ENCODE results near the gene FNDC3B.

Gene FNDC3B

DNA sequence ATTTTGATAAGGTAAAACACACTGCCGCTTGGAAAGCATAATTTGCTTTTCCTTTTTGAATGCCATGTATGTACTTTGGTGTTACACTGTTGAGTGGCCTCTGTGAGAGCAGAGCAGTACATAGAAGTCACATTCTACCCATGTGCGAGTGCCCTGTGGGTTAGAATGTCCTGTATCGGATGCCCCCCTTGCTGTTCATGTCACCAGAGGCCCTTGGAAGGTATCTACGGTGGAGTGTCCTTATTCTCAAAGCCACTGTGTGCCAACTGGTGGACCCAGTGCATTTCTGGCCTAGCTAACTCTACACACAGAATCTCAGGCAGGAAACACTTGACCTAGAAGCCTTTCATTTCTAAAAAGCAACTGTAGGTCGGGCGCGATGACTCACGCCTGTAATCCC lies 271.8 kb downstream of the FNDC3B start:
- no peak for DNase-seq (ENCODE audit: low read depth)

DNA sequence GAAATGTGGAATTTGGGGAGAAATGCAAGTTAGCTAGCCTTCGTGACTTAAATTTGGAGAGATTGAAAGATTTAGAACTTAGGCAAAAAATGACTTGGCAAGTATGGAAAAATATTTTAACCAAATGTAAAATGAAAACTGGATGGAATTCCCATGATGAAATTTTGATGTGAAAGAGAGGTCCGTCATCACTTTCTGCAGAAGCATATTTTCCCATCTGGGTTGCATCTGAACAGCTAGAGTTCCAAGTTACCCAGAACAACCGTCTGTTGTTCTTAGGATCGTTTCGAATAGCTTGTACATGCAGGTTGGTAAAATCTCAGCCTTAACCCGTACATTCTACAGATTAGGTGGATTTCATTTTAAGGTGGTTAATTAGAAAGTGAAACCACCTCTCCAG lies 272.6 kb downstream of the FNDC3B start:
- no peak for DNase-seq (ENCODE audit: low read depth)

DNA sequence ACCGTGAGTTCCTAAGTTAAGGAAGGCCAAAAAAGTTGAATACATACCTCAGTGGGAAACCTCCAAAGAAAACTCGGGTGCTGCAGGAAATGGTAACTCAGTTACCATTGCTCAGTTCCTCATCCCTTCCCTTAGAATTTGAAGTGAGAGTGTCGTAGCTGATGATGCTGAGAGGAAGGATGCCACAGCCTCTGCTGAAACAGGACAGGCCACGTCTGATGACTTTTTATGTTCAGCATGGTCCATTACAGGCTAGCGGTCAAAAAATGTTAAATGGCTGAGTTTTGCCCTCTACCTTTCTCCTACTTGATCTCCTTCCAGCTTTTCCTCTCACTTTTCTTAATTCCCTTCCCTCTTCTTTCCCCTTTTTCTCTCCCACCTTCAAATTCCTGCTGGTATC lies 273.3 kb downstream of the FNDC3B start:
- no peak for DNase-seq (ENCODE audit: low read depth)

DNA sequence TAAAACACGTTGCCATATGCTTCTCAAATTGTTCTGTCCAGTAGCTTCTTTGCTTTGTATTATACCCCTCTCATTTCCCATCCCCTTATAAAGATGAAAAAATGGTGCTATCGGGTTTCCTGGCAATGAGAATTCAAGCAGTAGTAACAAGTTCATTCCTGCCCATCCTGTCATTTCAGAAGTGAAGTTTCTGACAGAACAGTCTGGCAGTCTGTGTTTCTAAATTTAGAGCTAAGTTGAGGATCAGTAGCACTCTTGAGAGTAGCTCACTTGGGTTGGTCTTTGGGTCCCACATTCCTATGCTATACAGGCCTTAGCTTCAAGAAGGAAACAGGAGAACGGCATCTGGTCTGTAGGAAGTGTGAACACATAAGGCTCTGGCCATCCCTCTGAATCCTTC lies 274.3 kb downstream of the FNDC3B start:
- DNase-seq (ENCODE audit: low read depth): no peak

DNA sequence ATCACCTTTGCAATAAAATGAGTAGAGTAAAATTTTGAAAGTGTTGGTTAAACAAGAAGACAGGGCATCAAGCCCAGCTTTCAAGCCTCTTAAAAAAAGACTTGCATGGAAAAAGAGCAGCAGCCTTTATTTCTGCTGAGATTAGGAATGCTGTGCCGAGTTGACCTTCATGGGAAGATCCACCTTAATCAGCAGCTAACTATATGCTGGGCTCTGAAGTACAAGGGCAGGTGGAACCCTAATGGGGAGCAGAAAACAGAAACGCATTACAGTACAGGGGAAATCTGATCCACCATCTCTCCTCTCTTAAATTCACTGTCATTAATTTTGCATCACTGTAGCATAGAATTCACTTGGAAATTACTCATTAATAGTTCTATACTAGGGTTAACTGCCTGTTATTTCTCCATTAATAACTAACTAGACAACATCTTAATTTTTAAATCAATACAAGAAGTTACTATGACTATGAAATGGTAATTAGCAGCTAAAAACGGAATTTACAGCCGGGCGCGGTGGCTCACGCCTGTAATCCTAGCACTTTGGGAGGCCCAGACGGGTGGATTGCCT lies 275.3 kb downstream of the FNDC3B start:
- DNase-seq (ENCODE audit: low read depth): no peak

DNA sequence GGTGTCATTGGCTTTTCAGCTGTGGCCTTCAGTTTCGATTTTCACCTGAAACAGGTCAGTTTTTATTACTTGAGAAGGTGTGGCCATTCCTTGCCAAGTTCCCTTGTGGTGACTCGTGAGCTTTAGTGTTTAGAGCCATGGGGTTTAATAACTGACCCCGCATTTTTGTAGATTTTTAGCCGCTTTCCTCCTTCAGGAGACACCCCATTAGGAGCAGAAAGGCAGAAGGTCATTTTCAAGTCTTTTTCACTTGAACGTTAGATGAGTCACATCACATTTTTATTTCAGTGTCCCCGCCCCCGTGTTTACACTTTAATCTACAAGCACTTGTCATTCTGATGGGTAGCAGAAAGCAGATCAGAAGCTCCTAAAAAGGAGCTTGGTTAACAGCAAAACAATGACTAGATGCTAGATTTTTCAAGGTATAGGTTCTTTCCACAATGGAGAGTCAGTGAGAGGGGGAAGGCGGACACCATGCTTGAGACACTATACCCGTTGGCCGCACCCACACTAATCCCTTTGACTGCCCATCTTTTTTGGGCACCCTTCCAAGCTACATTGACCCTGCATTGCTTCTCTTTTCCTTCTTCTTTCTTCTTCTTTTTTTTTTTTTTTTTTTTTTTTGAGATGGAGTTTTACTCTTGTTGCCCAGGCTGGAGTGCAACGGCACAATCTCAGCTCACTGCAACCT lies 276.2 kb downstream of the FNDC3B start:
- DNase-seq (ENCODE audit: low read depth): no peak

DNA sequence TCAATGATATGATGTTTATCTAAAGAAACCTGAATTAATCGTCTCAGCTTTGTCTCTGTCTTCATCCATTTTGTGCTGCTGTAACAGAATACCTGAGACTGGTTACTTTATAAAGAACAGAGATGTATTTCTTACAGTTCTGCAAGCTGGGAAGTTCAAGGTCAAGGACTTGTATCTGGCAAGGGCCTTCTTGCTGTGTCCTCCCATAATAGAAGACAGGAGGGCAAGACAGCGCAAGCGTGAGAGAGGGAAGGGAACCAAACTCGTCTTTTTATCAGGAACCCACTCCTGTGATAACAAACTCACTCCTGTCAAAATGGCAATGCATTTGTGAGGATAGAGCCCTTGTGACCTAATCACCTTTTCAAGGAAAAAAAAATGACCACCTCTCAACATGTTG lies 277.4 kb downstream of the FNDC3B start:
- DNase-seq (ENCODE audit: low read depth): no peak

DNA sequence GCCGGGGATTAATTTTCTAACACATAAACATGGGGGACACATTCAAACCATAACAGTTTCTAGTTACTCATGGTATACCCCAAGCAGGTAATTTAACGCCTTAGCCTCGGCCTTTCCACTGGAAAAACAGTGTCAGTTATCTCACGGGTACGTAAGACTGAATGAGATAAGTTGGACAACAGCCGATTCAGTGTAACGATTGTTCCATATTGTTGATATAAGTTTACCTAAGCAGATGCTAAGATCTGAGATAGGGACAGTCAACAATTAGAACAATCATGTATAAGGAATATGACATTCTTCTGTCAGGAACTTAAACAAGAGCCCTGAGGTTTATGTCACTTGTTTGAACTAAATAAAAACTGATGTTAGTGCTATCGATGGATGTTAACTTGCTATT lies 278.1 kb downstream of the FNDC3B start:
- no peak for DNase-seq (ENCODE audit: low read depth)

DNA sequence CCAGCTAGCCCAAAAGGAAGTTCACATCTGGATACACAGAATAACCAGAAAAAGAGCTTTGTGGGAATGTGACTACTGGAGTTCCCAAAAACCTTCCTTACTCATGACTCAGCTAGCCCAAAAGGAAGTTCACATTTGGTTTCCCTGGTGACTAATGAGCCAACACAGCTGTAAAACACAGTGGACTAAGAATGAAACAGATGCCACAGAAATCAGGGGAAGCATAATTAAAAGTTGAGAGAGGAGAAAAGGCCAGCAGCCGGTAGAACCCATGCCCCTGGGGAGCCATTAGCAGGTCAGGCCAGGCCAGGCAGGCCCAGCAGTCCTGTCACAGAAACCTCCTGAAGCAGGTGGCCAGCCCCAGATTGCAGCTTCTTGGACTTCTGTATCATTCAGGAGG lies 278.6 kb downstream of the FNDC3B start:
- DNase-seq (ENCODE audit: low read depth): no peak

DNA sequence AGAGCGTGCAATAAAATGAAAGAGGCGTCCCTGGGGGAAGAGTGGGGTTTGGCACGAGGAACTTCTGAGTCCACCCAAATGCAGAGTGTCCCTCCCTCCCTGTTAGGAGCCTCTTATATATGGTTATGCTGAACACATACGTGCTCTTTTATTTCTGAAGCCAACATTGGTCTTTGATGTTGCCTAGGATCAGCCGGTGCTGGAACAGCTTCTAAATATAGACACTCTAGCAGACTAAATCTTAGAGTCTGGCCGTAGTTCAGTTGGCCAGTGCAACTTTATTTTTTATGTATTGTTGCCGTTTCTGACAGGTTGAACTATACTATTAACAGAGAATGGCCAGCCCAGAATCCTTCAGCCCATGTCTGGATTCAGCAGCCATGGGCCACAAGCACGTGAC lies 280.2 kb downstream of the FNDC3B start:
- DNase-seq (ENCODE audit: low read depth): no peak

DNA sequence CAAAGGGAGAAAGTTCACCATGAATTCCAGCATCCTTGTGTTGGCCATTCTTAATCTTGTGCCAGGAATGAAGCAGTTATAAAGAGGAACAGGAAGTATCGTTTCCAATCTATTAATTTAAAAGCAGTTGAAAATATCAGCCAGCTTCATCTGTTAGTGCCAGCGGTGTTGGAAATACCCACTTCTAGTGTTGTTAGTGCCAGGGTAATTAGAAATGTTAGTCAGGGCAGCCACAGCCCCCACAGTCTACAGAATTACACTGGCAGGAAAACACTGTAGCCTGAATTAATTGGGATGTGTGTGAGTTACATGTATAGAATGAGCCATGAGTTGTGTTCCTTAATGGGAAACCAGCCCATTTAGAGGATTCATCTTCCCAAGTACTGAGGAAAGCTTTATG lies 281.1 kb downstream of the FNDC3B start:
- DNase-seq (ENCODE audit: low read depth): no peak

DNA sequence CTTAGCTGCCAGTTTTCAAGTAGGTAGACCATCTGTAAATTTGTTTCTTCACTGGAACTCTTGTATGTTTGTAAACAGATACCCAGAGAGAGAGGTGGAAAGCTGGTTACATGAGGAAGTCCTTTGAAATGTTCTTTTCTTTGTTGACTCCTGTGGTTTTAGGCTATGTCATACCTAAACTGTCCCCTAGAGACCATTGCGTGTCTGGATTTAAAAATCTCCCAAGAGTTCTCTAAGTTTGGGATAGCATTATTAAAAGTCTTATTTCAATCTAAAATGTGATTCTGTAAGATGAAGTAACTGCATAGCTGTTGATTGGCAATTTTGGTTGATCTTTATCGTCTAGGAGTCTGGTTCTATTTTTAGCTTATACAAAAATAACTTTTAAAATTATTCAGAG lies 281.7 kb downstream of the FNDC3B start:
- no peak for DNase-seq (ENCODE audit: low read depth)

DNA sequence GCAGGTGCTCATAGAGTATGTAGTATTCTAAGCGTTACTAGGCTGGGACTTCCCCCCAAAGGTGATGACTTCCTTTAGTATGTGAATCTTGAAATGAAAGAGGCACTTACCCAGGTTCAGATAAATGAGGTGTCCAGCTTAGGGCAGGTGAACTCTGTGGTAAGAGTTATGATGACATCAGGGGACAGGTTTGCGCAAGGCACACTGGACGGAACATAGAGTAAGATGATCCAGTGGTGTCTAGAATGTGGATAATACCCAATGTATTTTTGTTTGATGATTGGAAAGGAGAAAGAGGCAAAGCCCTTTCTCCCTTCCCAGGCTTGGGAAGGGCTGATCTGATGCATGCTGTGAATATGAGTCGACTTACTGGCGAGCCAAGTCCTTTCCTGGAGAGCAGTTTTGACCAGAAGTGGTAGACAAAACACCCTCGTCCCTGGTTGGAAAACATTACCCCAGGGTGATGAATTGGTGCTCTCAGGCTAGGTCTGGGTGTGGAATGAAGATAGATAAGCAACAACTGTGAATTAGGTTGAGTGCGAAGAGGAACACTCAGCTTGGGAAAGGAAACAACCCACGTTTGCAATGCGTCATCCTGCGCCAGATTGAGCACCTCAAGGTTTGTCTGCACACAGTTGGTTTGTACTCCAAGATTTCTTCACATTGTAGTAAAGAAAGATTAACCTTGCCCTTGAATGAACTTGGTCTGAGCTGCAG lies 284.7 kb downstream of the FNDC3B start:
- DNase-seq (ENCODE audit: low read depth): no peak

DNA sequence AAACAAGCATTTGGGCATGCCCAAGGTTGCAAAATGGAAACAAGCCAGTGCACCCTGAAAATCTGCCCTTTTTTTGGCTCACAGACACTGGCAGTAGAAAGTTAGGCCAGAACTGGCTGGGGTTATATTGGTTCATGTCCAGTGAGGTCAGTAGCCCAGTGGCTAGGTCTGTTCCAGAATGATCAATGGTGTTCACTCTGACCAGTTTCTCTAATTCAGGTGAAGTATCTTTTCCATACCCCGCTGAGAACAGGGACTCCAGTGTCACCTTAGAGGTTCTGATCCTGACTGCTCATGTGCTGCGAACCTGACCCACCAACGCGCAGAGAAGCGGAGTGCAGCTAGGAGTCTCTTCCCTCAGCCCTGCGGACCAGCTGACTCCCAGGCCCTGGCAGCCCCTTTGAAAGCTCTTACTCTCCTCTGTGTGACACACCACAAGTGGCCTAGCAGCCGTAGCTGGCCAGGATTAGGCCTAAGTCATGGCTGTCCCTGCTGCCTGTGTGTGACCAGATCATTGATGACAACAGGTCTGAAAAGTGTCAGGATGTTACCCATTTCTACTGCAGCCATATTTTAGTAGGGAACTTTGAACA lies 285.3 kb downstream of the FNDC3B start:
- no peak for DNase-seq (ENCODE audit: low read depth)

DNA sequence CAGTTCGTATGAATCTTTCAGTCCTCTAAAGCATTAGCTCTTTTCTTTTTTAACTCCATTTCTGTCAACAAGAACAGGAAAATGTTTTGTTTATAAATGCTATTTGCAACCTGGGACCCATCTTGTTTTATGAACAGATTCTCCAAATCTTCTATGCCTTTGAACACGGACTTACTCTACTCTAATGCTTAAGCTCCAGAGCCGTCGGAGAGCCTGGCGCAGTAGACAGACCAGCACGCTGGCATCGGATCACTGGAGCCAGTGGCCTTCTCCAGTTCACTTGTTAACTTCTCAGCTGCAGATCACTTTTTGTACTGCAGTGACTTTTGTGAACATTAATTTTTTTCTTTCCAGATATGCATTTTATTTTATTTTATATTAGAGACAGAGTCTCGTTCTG lies 286.1 kb downstream of the FNDC3B start:
- no peak for DNase-seq (ENCODE audit: low read depth)

DNA sequence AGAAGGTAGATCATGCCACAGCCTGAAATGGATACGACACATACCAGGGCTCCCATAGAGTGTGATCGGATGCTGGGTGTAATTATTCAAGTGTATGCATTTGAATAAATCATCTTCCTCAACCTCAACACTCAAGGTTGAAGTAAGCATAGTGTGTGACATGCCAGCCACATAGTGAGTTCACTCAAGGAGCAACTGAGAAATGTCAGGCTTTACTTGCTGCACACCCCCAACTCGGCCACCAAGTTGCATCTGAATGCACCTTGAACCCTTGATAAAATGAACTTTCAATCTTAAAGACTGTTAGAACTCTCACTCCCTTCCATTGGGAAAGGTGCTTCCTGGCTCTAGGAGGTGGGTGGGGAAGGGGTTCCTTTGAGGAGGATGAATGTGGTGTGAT lies 287.6 kb downstream of the FNDC3B start:
- DNase-seq (ENCODE audit: low read depth): no peak

DNA sequence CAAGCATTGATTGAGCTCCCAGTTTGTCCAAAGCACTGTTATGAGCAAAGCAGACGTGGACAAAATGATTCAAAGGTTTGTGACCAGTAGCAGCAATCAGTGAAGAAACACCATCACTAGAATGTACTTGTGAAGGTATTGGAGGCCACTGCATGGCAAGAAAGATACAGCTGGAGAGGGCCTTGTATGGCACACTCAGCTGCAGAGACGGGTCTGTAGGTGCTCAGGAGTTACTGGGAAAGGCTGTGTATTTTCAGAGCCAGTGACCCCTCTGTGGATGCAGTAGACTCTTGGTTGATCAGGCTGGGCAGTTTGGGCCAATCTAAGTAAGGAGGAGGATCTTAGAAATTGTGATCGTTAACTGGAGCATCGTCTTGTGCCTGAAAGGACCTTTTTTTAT lies 288.9 kb downstream of the FNDC3B start:
- no peak for DNase-seq (ENCODE audit: low read depth)

DNA sequence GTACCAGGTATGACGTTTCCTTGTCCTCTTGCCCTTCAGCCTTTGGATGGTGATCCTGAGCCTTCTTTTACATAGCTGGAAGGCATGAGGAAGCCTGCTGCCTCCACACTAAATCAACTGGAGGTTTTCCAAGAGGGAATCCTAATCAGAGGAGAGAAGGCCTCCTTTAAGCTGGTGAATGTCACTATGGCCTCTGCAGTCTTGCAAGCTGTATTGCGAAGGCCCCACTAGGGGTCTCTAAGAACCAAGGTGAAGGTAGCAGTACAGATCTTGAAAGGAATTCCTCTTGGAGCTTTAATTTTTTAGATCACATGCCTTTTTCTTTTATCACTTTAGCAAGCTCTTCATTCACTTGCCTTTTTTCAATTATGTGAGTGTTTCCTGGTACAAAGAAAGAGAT lies 289.7 kb downstream of the FNDC3B start:
- no peak for DNase-seq (ENCODE audit: low read depth)

DNA sequence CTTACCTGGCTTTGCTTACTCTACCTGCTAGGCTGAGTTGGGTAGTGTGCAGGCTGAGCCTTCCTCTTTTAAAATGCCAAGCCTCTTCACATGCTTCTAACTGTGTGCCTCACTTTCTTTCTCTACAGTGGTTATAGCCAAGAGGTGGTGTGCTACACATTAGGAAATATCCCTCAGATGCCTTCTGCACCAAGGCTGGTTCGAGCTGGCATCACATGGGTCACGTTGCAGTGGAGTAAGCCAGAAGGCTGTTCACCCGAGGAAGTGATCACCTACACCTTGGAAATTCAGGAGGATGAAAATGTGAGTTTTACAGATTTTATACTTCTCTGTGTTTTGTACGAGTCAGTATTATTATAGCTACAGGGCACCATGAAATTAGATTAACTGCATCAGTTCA lies 291.0 kb downstream of the FNDC3B start:
- no peak for DNase-seq (ENCODE audit: low read depth)

DNA sequence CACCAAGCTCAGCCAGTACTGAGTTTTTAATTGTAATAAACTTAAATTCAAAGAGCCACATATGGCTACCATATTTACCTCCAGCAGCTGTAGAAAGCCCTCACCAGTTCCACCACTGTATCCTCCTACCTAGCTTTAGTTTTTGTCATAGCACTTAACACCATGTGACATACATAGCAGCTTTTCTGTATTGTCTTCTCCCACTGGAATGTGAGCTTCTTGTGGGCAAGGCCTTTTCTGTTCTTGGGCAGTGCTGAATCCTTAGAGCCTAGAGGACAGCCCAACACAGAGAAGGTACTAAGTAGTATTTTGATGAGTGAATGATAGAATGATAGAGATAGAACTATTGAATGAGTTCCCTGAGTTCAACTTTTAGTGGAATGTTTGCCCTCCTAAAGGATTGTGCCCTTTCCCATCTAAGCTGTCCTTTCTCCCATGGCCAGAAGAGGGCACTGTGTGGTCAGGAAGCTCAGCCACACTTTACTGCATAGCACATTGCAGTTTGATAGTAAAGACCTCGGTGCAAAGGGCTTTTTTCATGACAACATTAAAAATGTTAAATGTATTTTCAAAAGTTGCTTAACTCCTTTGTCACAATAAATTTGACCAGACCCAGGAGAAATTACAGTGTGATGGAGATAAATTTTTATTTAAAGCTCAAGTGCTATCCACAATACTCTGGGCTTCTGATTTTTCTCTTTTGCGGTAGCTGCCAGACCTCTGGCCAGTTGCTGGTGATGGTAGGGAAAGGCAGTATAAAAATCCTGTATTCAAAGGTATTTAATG lies 293.1 kb downstream of the FNDC3B start:
- peak; percentile 28 for DNase-seq (ENCODE audit: low read depth)

DNA sequence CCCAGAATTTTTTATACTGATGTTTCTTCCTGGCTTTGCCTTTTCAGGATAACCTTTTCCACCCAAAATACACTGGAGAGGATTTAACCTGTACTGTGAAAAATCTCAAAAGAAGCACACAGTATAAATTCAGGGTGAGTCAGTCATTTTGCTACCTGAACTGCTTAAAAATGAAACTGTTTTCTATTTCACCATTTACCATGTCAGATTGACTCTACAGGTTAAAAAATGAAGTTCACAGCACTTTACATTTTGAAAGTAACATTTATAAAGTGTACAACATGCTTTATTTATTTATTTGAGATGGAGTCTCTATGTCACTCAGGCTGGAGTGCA lies 293.6 kb downstream of the FNDC3B start:
- DNase-seq (ENCODE audit: low read depth): no peak

DNA sequence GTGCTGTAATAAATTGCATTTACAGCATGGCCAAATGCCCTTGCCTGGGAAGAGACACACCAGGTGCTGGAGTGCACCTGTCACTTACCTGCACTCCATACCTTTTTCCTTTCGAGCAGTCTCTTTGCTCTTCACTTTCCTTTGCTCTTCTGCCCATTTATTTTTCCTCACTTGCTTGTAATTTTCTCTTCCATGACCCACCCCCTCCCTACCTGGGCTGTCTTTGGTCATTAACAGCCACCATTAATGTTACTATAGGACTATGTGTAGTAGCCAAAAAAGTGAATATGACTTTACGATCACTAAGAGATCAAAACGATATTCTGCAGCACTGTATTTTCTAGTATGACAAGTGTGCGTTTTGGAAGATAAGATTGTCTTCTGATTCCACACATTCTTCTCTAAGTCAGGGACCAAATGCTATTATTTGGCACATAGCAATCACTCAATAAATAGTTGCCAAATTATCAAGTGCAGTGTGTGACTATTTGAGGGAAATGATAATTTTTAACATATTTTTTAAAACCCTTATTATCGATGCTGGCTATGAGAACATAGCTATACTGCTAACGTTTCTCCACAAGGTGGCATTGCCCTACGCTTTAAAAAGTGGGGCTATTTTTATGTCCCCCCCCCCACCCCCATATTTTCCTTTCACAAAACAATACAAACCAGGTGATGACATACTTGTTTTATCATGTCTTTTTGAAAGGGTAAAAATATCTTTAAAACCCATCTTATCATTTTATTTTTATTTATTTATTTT lies 294.5 kb downstream of the FNDC3B start:
- DNase-seq (ENCODE audit: low read depth): no peak
